ENCODE results near the gene CCSER1.

Gene CCSER1

DNA sequence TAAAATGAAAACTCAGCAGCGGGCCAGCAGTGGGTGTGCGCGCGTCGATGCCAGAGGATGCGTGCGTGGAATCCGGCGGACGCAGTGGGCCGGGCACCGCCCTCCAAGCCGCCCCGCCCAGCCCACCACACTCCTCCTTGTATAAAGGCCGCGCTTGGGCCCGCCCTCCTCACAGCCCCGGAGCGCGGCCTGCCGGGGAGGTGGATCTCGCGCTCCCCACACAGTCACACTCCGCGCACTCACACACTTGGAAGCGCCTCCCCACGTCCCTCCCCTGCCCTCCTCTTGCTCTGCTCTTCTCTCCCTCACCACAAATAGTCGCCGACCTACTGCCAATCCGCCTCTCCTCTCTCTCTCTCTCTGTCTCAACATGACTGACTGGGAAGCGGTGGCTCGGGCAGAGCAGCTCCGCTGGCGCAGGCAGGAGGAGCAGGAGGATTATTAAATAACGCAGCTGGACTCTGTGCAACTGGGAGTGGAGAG lies at the start of gene CCSER1:
TSS of gene CCSER1 (plus strand) at position 172 of the 483 bp plus-strand sequence.
- DNase-seq, result peak; percentile 44

DNA sequence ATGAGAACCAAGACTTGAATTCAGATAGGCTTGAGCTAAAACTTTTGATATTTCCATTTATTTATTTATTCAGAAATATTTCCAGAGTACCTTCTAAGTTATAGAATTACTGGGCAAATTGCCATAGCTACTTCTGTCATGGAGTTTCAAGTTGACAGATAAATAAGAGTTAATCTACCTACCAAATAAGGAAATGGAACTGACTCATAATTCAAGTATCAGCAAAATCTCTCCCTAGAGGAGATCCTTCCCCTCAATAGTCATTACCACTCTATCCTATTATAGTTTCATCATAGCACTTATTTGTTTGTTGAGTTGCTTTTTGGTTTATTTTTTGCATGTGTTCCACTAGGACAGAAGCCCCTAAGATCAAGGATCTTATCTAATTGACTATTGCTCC lies 48.8 kb upstream of the CCSER1 start:
- no peak for DNase-seq

DNA sequence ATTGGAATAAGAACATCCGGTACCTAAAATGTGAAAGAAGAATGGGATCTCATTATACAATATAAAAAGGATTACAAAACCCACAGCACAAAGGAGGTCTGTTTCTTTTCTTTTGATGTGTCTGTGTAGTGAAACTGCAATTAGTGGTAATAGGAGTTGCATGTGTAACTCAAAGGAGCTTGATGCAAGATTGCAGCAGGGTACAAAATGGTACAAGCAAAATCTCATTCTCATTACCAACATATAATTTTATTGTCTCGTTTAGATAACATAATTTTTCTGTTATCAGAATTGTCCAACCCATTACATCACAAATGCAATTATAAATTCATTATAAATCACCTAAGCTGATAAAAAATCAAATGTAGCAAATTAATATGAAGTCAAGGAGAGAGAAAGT lies 47.1 kb upstream of the CCSER1 start:
- DNase-seq, result no peak

DNA sequence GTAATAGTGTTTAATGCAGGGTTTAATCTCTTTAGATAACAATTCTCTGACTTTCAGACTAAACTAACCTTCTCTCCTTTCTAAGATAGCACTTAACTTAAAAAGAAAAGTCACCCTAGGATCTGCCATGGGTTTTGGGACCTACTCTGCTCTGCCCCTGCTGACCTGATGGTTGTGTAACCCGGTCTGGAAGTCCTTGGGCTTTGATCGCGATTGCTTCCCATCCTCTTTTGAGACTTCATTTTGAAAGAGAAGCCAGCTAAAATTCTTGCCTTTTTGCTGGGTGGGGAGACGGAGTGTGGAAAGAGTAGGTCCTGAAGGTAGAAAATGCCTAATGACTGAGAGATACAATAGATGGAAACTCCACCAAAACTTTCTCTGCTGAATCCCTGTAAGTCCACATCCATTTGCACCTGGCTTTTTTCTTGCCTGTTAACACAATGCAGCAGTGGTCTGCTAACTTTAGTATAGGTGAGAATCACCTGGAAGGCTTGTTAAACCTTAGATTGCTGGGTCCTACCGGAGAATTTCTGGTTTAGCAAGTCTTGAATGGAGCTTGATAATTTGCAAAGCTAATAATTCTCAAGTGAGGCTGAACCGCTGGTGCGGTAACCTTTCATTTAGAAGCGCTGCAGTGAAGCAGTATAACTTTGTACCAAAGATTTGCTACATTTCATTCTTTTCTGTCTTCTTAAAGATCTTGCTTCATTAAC lies 45.6 kb upstream of the CCSER1 start:
- DNase-seq, result no peak

DNA sequence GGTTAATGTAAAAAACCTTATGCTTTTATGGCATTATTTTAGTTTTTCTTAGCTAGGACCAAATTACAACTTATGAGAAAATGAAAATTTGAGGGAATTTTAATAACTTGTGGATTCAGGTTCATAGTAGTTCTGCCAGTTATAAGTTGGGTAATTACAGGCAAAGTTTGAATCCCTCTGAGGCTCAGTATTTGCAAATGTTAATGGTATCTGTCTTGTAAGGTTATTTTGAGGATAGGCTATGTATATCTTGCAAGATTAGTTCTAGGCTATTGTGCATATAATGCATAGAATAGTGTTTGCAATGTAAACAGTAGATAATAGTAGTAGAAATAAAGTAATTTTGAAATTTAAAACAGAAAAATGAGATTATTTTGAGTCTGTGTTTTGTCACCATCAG lies 44.7 kb upstream of the CCSER1 start:
- no peak for DNase-seq

DNA sequence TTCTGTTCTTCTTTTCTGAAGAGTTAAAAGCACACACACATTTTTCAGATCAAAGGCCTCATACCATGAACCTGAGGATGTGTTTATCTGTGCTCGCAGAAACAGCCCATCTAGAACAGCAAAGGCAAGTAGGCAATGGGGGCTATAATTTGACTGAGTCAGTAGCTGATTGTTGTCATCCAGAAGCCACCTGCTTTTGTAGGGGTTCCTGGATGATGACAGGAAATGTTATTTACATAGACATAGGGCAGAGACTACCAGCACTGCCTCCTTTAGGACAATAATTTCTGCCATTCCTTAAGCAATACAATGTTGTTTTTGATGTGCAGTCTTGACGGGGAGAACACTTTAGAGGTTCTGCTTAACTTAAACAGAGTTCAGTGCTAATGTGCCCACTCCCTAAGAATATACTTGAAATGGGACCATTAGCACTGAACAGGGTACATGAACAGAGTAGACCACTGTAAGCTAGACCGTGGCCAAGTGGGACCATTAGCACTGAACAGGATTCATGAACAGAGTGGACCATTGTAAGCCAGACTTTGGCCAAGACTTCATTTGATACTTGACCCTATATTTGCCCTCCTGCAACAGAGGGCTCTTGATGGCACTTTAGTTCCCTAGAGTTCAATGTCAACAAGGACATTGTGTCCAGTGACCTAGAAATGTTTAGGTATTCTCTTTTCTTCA lies 42.8 kb upstream of the CCSER1 start:
- no peak for DNase-seq

DNA sequence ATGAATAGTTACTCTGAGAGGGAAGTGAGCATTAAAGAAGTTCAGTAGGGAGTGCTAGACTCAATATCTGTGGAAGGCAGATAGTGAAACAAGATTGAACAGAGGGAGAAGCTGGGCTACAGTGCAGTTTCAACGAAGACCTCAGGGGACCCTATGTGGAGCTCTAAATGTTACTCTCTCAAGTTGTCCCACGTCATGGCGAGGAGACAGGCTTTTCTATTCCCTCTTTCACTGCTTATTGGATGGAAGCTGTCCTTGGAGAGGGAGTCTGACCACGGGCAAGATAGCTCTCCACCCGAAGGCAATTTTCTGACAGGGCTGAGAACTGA lies 42.3 kb upstream of the CCSER1 start:
- no peak for DNase-seq

DNA sequence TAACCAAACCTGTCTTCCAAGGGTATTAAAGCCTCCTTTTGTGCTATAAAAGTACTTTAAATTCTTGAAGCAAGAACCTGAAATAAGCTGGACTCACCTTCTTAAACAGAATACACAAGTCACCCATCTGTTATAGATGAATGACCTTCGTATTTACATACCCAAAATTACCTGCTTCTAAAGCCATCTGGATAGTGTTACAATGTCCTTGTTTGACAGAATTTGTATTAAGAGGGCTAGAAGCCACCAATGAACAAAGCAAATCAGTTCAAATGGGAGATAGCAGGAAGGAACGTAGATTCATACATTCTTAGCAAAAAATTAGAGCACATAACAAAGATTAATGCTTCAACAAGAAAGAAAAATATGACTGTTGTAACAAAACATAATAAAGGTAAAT lies 33.7 kb upstream of the CCSER1 start:
- DNase-seq, result no peak

DNA sequence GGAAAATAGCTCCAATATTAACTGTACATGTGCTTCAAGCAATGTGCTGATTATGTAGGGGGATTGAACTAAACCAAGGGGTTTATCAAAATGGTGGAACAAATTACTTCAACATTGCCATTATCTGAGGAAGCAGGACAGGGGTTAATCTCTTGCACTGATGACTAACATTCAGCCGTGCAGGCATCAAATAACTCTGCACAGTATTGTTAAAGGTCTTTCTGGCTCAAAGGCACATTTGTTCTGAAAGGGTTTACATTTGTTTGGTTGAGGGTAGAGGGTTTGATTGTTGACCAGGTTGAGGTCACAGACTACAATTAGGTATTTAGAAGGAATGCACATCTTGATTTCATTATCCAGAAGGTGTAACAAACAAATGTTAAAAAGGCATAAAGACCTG lies 32.2 kb upstream of the CCSER1 start:
- DNase-seq, result no peak

DNA sequence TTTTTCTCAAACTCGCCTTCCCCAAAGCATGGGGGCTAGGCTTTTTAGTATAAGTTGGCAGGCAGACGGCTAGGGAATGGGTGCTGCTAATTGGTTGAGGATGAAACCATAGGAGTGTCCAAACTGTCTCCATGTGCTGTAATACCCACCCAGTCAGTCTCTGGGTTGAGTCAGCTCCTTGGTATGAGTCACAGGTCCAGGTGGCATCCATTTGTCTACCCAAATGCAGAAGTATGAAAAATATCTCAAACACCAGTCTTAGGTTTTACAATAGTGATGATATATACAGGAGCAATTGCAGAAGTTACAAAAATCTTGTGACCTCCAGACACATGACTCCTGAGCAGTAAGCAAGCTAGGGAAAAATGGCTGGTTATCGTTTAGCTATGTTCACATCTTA lies 27.4 kb upstream of the CCSER1 start:
- no peak for DNase-seq

DNA sequence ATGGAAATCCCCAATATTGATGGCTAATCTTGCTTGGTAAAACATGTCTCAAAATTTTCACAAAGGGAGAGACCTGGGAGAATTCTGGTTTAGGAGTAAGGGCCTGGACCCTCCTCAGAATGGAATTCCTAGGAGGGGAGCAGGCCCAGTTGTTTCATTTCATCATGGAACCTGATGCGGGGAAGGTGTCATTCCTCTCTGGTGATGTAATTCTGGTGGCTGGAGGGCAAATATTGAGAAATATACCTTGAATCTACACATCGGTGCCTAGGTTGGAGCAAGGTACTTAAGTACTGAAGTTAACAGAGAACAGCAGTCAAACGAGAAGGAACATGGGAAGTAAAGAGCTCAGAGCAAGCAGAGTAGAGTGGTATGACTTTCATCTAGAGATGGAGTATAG lies 23.2 kb upstream of the CCSER1 start:
- no peak for DNase-seq

DNA sequence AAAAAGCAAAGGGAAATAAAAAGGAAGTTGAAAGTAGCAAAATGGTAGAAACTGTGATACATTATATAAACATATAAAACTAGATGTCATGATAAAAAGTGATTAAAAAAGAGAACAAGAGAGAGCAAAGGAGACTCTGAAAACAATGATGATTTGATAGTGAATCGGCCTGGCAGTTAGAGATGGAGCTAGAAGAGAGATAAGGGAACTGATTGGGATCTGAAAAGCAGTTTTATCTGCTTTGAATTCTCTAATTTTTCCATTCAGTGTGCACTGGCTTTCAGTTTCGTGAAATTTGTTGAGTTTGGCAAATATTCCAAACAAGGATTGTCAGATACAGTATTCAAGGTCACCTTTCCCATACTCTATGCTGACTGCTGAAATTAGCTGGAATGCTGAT lies 21.9 kb upstream of the CCSER1 start:
- DNase-seq, result no peak

DNA sequence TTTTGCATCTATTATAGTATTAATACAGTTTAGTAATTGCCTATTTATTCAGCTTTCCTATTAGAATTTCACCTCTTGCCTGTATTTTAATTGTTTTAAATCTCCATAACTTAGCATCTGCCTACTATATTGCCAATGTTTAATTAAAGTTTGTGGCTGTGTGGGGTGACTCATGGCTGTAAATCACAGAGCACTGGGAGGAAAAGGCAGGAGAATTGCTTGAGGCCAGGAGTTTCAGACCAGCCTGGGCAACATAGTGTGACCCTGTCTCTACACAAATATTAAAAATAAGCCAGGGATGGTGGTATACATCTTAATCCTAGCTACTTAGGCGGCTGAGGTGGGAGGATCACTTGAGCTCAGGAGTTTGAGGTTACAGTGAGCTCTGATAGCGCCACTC lies 14.5 kb upstream of the CCSER1 start:
- DNase-seq, result no peak

DNA sequence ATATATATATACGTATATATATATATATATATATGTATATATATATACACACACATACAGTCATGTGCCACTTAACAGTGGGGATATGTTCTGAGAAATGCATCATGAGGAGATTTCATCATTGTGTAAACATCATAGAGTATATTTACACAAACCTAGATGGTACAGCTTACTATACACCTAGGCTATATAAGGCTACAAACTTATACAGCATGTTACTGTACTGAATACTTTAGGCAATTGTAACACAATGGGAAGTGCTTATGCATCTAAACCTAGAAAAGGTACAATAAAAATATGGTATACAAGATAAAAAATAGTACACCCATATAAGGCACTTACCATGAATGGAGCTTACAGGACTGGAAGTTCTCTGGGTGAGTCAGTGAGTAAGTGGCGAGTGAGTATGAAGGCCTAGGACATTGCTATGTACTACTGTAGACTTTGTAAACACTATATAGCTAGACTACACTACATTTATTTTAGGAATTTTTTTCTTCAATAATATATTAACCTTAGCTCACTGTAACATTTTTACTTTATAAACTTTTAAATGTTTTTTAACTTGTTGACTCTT lies 13.2 kb upstream of the CCSER1 start:
- DNase-seq, result no peak

DNA sequence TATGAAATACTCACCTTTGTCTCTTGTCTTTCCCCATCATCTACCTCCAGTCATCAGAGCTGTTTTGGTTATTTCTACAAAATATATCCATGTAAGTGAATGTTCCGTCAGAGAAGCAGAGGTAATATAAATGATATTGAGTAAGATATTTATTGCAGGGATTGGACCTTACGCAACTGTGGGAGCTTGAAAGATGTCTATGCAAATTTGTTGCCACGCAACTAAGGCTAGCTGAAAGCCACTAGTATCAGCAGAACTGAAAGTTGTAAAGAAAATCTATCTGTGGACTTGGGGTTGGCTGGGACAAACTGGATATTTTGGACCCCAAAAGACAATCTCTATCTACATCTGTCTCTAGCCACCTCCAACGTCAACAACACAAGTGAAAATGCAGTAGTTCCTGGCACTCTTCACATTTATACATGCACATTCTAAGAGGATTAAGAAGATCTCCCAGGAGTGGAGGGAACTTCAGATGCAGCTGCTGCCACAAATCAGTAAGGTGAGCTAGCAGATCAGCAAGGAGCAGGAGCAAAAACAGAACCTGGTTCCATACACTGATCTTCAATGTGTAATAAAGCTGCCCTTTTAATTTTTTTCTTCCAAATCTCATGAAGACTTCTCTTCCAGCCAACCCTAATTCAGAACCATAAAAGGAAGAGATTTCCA lies 8.5 kb upstream of the CCSER1 start:
- DNase-seq, result peak; percentile 26

DNA sequence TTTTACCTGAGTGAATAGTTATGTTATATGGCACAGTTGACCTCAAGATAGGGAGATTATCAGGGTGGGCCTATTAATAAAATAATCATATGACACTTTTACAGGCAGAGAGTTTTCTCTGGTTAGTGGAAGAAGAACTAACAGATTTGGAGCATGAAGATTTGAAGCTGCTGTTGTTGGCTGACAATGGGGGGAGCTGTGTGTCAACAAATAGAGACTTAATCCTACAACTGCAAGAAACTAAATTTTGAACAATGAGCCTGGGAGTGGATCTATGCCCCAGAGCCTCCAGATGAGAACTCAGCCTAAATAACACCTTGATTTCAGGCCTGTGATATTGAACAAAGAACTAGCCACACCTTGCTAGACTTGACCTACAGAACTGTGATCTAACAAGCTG lies 7.2 kb upstream of the CCSER1 start:
- DNase-seq, result no peak

DNA sequence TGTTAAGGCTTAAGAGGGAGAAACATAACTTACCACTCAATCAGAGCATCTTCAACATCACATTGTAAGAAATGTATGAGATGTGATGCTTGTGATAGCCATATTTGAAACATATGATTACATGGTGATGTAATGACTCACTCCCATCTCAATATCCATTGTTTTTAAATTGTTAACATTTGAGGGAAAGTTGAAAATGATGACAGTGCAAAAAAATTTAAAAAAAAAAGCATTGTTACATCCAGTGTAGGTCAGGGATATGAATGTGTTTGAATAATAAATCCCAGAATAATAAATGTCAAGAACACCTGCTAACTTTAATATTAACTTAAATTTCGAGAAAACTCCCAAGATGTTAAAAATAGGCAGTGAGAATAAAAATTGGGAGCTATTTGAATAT lies 6.4 kb upstream of the CCSER1 start:
- DNase-seq, result no peak

DNA sequence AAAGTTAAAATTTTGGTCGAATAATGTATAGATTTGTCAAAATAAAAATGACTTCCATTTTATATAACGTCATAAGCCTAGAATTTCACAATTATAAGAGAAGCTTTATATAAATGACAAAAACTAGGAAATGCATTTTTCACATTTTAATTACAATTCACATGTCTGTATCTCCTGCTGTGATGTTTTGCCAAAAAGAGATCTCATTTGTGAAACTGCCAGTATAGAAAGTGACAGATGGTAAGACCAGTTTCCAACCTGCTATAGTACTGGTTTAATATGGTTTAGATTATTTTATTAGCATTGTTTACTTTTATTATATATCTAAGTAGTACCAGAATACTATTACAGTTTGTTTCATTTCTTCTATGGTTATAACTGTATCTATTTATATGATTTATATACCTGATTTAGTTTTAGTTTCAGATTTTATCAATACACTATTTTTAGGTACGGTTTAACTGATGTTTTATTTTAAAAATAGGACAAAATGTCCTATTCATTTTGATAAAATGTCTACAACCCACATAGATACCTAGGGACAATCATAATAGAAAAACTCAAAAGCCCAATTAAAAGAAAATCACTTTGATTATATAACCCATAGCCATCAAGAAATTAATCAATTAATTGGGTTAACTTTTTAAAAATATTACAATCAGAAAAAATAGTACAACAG lies 5.4 kb upstream of the CCSER1 start:
- DNase-seq, result no peak

DNA sequence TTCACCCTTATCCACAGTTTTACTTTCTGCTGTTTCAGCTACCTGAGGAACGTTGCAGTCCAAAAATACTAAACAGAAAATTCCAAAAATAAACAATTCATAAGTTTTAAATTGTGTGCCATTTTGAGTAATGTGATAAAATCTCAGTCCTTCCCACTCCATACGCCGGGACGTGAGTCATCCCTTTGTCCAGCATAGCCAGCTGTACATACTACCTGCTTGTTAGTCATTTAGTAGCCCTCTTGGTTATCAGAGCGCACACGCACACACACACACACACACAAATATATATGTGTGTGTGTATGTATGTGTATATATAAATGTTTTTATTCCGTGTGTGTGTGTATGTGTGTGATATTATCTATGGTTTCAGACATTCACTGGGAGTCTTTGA lies 4.8 kb upstream of the CCSER1 start:
- DNase-seq, result no peak

DNA sequence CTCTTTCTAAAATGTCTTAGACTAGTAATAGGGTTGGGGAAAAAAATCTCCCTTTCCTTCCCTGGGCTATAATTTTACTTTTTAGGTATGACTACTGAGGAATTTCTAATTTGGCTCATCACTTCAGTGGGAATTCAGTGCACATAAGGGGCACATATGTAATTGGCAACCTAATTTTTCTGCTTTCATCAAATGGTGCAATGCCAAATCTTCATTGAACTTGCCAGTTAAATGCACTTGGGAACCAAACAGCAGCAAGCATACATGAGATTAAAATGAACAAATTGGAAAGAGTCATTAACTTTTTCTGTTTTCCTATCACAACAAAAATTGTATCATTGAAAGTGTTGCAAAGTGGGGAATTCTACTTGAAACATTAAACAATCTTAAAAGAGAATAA lies 2.9 kb upstream of the CCSER1 start:
- DNase-seq, result no peak

DNA sequence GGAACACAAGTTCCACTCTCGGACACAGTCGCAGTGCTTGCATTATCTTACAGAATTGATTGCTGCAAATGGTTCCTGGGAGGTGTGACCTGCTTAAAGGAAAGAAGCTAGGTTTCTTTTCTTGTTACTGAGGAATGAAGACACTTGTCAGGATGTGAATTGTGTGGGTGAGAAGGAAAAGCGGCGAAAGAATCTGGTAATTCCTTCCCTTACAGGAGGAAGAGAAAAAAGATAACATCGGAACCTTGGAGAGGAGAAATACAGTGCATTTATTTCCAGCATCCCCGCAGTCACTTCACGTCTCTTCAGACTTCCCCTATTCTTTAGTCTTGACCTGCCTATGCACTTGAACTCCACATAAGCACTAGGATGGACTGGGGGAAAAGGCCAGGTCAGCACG lies 389 bp upstream of the CCSER1 start:
- DNase-seq, result no peak

DNA sequence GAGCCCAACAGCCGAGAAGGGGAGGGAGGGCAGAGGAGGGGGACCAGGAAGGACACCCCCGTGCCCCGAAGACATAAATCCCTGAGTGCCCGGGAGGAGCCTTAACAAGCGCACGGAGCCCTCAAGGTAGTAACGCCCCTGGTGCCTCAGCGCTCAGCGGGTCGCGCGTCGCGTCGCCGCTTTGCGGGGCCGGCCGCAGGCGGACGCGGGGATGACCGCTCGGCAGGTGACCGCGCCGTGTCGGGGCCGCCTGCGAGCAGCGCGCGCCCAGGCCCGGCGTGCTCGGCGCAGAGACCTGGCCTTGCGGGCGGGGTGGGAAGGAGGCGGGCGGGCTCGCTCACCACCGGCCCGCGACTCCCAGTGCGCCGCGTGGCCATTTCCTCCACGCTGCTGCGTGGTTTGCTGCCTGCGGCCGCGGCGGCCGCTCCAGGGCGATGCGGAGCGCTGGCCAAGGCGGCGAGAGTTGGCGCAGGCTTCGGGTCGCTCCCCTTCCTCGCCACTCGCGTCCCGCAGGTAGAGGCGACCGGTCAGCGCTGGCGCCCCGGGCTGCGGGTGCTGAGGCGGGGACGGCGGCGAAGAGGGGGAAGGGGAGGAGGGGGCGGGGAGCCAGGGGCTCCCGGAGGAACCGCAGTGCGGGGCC lies 632 bp downstream of the CCSER1 start:
- no peak for DNase-seq

DNA sequence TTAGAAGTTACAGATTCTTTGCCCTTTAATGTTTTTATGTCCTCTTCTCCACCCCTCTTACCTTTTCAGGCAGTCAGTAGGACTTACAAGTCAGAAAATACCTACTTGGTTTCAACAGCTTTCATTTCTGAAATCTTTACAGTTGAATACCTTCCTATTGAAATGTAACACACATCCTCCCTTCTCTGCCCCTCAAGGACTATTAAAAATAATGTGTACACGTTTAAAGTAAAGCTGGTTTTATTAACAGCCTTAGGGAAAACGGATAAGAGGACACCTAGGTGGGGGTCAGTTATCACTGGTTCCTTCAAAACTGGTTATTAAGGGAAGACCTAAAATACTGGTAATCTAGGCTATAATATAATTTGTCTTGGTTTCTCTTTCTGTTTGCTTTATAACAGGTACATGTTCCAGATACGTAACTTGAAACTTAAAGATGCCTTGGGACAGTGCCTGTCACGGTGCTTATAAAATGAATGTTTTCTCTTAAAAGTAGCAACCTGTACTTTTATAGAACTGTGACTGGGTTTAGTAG lies 1.8 kb downstream of the CCSER1 start:
- DNase-seq, result no peak

Measured in NCI-H524 treated with DMSO at 0.1 percent for 48 hours (cell line).